Endothelial cell (in vitro differentiated cells): ENCODE measurements around the gene HCN4. TPM values are rescaled to one million over a fixed set of nuclear protein-coding genes. Genes with fewer than 3 reads are reported as not detected.
A peak's percentile ranks its signal among the peaks of the same experiment; 100 is the strongest.

Experiments
- DNase-seq: peaks from one replicate; pipeline ENCODE4 v3.0.0; 2021; ENCODE audit warnings: low spot score
- H3K27ac Mint-ChIP-seq: one replicate; pipeline ENCODE4 v1.8.0; 2021; ENCODE audit warnings: mixed read lengths, inconsistent platforms; ENCODE audit not compliant: unreplicated experiment
- H3K27me3 Mint-ChIP-seq: one replicate; pipeline ENCODE4 v1.8.0; 2021; ENCODE audit warnings: mild to moderate bottlenecking, moderate library complexity, mixed read lengths, inconsistent platforms; ENCODE audit not compliant: unreplicated experiment
- H3K36me3 Mint-ChIP-seq: one replicate; pipeline ENCODE4 v1.8.0; 2021; ENCODE audit warnings: mild to moderate bottlenecking, low read depth, mixed read lengths, inconsistent platforms; ENCODE audit not compliant: unreplicated experiment
- H3K4me1 Mint-ChIP-seq: one replicate; pipeline ENCODE4 v1.8.0; 2021; ENCODE audit warnings: mild to moderate bottlenecking, mixed read lengths, inconsistent platforms; ENCODE audit not compliant: unreplicated experiment
- H3K4me3 Mint-ChIP-seq: one replicate; pipeline ENCODE4 v1.8.0; 2021; ENCODE audit warnings: mild to moderate bottlenecking, mixed read lengths, inconsistent platforms; ENCODE audit not compliant: unreplicated experiment
- H3K9me3 Mint-ChIP-seq: one replicate; pipeline ENCODE4 v1.8.0; 2021; ENCODE audit warnings: mixed read lengths, inconsistent platforms; ENCODE audit not compliant: unreplicated experiment
- CTCF ChIP-seq: fragments of 200-600 bp; sonication (generic); IDR thresholded peaks from one replicate; pipeline ENCODE4 v1.5.0; 2021; ENCODE audit warnings: antibody characterized with exemption; ENCODE audit not compliant: unreplicated experiment
- total RNA-seq: library from RNA; stranded (reverse); fragmentation: NEBNext Ultra II Directional; extraction: Animal tissue kit (Norgen Biotek cat#: 25700); gene quantifications from one replicate; pipeline ENCODE4 v1.2.1, GENCODE V29; 2021; ENCODE audit not compliant: unreplicated experiment

Gene HCN4
- total RNA-seq, 1 donor from 2014 or later, result 0.54 TPM

GRCh38 chr15:73353734-73354133 is 15.0 kb downstream of the HCN4 start:
- H3K36me3 Mint-ChIP-seq, result no peaks in the 10 kb centered on the region
- peaks cover 15% of the 10 kb centered on the region for H3K4me1 Mint-ChIP-seq
- H3K9me3 Mint-ChIP-seq, result no peaks in the 10 kb centered on the region
- H3K27me3 Mint-ChIP-seq, result peaks cover 1% of the 10 kb centered on the region
- H3K27ac Mint-ChIP-seq, result no peak overlapping the region
- H3K4me3 Mint-ChIP-seq, result no peak overlapping the region
- DNase-seq, result no peak
- TF ChIP-seq CTCF, result no peak

- H3K4me3 Mint-ChIP-seq, result no peak overlapping the region
- TF ChIP-seq CTCF, result no peak
- no peaks in the 10 kb centered on the region for H3K9me3 Mint-ChIP-seq
- no peak for DNase-seq
- no peak overlapping the region for H3K27ac Mint-ChIP-seq
- H3K27me3 Mint-ChIP-seq, result peaks cover 1% of the 10 kb centered on the region
- peaks cover 7% of the 10 kb centered on the region for H3K4me1 Mint-ChIP-seq
- H3K36me3 Mint-ChIP-seq, result no peaks in the 10 kb centered on the region
Observed at GRCh38 chr15:73352082-73352481, 16.7 kb downstream of the HCN4 start.

GRCh38 chr15:73349191-73349590 is 19.6 kb downstream of the HCN4 start:
- Mint-ChIP-seq H3K9me3 (no peaks in the 10 kb centered on the region), H3K27me3 (peaks cover 1% of the 10 kb centered on the region), H3K36me3 (no peaks in the 10 kb centered on the region), H3K4me3 (no peak overlapping the region), H3K27ac (no peak overlapping the region), H3K4me1 (no peaks in the 10 kb centered on the region)
- DNase-seq, result no peak
- no peak for TF ChIP-seq CTCF

- peak; percentile 78 for DNase-seq
- no peaks in the 10 kb centered on the region for H3K4me1 Mint-ChIP-seq
- peaks cover 1% of the 10 kb centered on the region for H3K27me3 Mint-ChIP-seq
- H3K27ac Mint-ChIP-seq, result no peak overlapping the region
- TF ChIP-seq CTCF, result no peak
- H3K9me3 Mint-ChIP-seq, result no peaks in the 10 kb centered on the region
- H3K36me3 Mint-ChIP-seq, result no peaks in the 10 kb centered on the region
- no peak overlapping the region for H3K4me3 Mint-ChIP-seq
Observed at GRCh38 chr15:73346735-73347312, 21.9 kb downstream of the HCN4 start.

- TF ChIP-seq CTCF, result no peak
- H3K4me3 Mint-ChIP-seq, result no peak overlapping the region
- no peak for DNase-seq
- no peaks in the 10 kb centered on the region for H3K36me3 Mint-ChIP-seq
- H3K27me3 Mint-ChIP-seq, result peaks cover 3% of the 10 kb centered on the region
- peaks cover 3% of the 10 kb centered on the region for H3K4me1 Mint-ChIP-seq
- H3K9me3 Mint-ChIP-seq, result no peaks in the 10 kb centered on the region
- no peak overlapping the region for H3K27ac Mint-ChIP-seq
Observed at GRCh38 chr15:73345658-73346057, 23.1 kb downstream of the HCN4 start.
